Stimulated activated effector memory CD8-positive, alpha-beta T cell treated with anti-CD3 and anti-CD28 coated beads, Interleukin-12 subunit alpha, Interleukin-12 subunit beta, amount 100 ng/mL, for 72 hours (primary cell): ENCODE results near the gene JAK3.
"Not testable (repeated sequence)": the region's sequence is repeated elsewhere in the genome, so short reads cannot be mapped to it uniquely, and the experiment has no call there.

Source experiments
- ATAC-seq: fragments of 150-1000 bp; cut with Tn5 transposase; 2 replicates; pipeline ENCODE4 v1.10.0; 2021
- DNase-seq, 2 donors: peaks; one replicate each; pipeline ENCODE4 v3.0.0; 2021 to 2022; ENCODE audit warnings: low spot score in 2 of 2
- H3K27ac Mint-ChIP-seq: one replicate; pipeline ENCODE4 v1.8.0; 2022; ENCODE audit warnings: mild to moderate bottlenecking, mixed read lengths
- H3K36me3 Mint-ChIP-seq: one replicate; pipeline ENCODE4 v1.8.0; 2022; ENCODE audit warnings: mild to moderate bottlenecking, mixed read lengths
- H3K4me1 Mint-ChIP-seq: one replicate; pipeline ENCODE4 v1.8.0; 2022; ENCODE audit warnings: mixed read lengths
- H3K4me3 Mint-ChIP-seq: one replicate; pipeline ENCODE4 v1.8.0; 2022; ENCODE audit warnings: mild to moderate bottlenecking, mixed read lengths
- H3K9me3 Mint-ChIP-seq: one replicate; pipeline ENCODE4 v1.8.0; 2022; ENCODE audit warnings: mixed read lengths

The JAK3 gene

DNA sequence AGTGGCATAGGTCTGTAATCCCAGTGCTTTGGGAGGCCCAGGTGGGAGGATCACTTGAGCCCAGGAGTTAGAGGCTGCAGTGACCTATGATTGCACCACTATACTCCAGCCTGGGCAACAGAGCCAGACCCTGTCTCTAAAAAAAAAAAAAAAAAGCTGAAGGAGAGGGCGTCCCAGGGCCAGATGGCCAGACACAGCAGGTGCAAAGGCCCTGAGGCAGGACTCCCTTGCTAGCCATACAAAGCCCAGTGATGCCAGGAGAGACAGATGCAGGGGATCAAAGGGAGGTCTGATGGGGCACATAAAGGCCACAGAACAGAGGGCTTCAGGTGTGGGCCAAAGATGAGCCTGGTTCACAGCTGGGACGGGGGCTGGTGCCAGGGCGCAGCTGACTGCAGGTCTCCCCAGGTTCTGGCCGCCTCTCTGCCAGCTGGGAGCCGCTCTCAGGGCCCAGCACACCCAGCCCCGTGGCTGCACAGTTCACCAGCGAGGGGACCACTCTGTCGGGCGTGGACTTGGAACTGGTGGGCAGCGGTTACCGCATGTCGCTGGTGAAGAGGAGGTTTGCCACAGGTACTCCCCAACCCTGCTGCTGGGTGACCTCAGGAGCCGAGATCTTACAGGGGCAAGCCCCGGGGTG lies 60.4 kb downstream of the JAK3 start:
- Mint-ChIP-seq H3K4me1 (peaks cover 26% of the 10 kb centered on the region), H3K4me3 (no peak overlapping the region), H3K36me3 (peaks cover 52% of the 10 kb centered on the region), H3K9me3 (no peaks in the 10 kb centered on the region), H3K27ac (no peak overlapping the region)
- ATAC-seq (no peak), DNase-seq (no peak)

DNA sequence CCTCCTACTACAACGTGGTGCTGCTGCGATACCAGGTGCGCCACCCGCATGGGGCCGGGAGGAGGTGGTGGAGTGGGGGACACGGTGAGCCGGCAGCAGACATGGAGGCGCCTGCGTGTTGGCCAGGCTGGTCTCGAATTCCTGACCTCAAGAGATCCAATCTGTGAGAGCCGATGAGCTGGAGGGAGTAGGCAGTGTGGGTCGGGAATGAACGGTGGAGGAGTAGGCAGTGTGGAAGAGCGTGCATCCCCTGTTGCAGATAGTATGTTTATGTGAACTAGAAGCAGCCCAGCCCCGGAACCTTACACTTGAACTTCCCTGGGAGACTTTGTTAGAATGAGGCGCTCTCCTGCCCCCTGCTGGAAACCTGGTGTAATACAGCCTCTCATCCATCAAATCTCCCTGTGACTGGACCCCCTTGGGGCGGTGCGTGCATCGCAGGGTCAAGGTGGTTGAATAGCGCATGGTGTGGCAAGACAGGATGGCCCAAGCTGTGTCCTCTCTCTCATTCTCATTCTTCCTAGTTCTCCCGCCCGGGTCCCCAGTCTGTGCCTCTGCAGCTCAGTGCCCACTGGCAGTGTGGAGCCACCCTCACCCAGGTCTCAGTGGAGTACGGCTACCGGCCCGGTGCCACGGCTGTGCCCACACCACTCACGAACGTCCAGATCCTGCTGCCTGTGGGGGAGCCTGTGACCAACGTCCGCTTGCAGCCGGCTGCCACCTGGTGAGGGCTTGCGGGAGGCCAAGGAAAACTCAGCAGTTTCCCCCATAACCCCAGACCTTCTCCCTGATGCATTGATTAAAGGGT lies 63.4 kb downstream of the JAK3 start:
- ATAC-seq (peak; percentile 66), DNase-seq (peak; percentile 65 to 88)
- Mint-ChIP-seq H3K4me3 (no peak overlapping the region), H3K4me1 (peaks cover 16% of the 10 kb centered on the region), H3K36me3 (peaks cover 60% of the 10 kb centered on the region), H3K27ac (no peak overlapping the region), H3K9me3 (no peaks in the 10 kb centered on the region)

DNA sequence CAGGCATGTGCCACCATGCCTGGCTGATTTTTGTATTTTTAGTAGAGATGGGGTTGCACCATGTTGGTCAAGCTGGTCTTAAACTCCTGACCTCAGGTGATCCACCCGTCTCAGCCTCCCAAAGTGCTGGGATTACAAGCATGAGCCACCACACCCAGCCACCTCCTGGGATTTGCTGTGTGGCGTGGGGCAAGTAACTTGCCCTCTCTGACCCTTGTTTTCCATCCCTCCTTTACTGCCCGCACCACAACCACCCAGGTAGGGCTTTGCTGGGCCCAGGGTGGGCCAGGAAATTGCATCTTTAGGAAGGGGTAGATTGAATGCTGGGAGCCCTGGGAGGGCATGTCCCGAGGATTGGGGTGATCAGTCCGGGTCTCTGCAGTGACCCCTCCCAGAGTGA lies 64.1 kb downstream of the JAK3 start:
- not testable (repeated sequence) for ATAC-seq

DNA sequence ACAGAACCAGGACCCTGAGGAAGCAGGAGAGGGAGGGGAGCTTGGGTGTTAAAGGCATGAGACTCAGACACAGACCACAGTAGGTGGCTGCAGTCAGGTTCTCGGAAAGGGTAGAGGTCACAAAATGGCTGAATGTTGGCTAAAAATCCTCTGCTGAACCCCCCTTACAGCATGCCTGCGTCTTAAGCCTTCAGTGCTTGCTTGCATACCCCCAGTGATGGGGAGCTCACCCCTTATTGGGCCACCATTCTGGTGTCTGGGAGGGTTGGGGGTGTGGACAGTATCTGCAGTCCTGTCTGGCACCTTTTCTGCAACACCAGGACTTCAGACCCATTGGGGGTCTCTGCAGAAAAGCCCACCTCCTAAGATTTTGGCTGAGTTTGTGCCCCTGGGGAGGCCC lies 67.0 kb downstream of the JAK3 start:
- no peak overlapping the region for H3K27ac Mint-ChIP-seq
- H3K4me1 Mint-ChIP-seq = peaks cover 48% of the 10 kb centered on the region
- no peak overlapping the region for H3K4me3 Mint-ChIP-seq
- ATAC-seq = no peak
- H3K9me3 Mint-ChIP-seq = no peaks in the 10 kb centered on the region
- H3K36me3 Mint-ChIP-seq = peaks cover 76% of the 10 kb centered on the region
- no peak for DNase-seq

More for the DNA sequence above, 64.1 kb downstream of the JAK3 start:
- DNase-seq, H3K9me3 Mint-ChIP-seq, H3K27ac Mint-ChIP-seq, H3K4me3 Mint-ChIP-seq: not testable (repeated sequence)
- H3K36me3 Mint-ChIP-seq = peaks cover 67% of the 10 kb centered on the region
- H3K4me1 Mint-ChIP-seq = peaks cover 23% of the 10 kb centered on the region

DNA sequence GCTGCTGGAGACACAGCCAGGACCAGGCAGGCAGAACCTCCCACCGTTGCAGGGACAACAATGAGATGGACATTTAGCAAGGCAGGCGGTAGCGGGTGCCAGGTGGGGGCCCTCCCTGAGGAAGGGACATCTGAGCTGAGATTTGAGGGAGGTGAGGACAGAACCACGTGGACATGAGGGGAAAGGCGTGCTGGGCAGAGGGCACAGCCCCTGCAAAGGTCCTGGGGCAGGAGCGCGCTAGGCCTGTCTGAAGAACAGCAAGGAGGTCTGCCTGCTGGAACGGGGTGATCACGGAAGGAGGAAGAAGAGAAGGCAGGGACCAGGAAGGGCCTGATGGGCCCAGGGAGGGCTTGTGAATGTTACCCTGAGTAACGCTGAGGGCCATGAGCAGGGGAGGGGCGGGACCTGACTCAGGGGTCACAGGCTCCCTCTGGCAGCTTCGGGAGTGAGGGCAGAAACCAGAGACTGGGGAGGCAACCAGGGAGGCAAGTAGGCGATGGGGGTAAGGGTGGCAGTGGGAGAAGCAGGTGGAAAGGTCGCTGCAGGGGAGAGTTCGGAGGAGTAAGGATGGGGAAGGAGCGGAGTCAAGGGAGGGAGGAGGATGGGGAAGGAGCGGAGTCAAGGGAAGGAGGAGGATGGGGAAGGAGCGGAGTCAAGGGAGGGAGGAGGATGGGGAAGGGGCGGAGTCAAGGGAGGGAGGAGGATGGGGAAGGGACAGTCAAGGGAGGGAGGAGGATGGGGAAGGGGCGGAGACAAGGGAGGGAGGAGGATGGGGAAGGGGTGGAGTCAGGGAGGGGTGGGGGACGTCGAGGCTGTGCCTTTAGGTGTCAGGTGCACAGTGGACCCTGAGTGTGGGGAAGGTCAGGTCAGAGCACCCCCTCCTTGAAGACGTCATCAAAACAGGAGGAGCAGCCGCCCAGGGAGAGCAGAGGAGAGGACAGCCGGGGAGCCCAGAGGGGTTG lies 68.5 kb downstream of the JAK3 start:
- no peaks in the 10 kb centered on the region for H3K9me3 Mint-ChIP-seq
- H3K4me3 Mint-ChIP-seq = no peak overlapping the region
- H3K4me1 Mint-ChIP-seq = peaks cover 52% of the 10 kb centered on the region
- H3K36me3 Mint-ChIP-seq = peaks cover 76% of the 10 kb centered on the region
- ATAC-seq (no peak), DNase-seq (no peak)
- peak overlapping the region; percentile 66 for H3K27ac Mint-ChIP-seq

DNA sequence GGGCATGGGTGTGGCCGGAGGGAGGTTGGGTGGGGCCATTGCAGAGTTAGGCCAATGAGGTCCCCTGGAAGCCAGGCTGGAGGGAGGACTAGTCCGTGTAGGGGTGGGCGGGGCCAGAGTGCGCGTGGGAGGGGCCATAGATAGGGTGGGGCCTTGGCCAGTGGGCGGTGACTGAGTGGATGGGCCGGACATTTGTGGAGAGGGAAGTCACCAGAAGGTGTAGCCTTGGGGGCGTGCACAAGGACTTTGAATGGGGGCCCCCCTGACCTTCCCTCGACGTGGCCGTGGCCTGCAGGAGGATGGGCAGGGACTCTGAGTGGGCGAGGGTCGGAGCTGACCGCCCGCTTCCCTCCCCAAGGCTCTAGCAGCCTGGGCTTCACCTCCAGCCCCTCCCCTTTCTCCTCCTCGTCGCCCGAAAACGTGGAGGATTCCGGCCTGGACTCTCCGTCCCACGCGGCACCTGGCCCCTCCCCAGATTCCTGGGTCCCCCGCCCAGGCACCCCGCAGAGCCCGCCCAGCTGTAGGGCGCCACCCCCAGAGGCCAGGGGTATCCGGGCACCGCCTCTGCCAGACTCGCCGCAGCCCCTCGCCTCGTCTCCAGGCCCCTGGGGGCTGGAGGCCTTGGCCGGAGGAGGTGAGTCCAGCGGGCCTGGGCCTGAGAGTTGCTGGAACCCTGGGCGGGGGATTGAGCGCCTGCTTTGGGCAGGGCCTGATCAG lies 69.4 kb downstream of the JAK3 start:
- Mint-ChIP-seq H3K36me3 (peaks cover 76% of the 10 kb centered on the region), H3K9me3 (no peaks in the 10 kb centered on the region), H3K4me3 (no peak overlapping the region), H3K4me1 (peaks cover 47% of the 10 kb centered on the region), H3K27ac (peak overlapping the region; percentile 66)
- ATAC-seq (peak; percentile 36), DNase-seq (peak in 1 of 2 donors; percentile 67)

DNA sequence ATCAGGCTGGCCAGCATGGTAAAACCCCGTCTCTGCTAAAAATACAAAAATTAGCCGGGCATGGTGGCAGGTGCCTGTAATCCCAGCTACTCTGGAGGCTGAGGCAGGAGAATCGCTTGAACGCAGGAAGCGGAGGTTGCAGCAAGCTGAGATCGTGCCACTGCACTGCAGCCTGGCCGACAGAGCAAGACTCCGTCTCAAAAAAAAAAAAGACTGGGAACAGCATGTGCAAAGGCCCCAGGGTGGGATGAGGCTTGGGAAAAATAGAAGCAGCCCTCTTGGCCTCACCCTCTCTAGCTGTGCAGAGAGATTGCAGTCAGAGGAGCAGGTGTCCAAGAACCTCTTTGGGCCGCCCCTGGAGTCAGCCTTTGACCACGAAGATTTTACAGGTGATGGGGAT lies 69.9 kb downstream of the JAK3 start:
- H3K4me3 Mint-ChIP-seq, DNase-seq, ATAC-seq, H3K9me3 Mint-ChIP-seq: not testable (repeated sequence)
- Mint-ChIP-seq H3K36me3 (peaks cover 76% of the 10 kb centered on the region), H3K4me1 (peaks cover 47% of the 10 kb centered on the region), H3K27ac (peak overlapping the region; percentile 32)

DNA sequence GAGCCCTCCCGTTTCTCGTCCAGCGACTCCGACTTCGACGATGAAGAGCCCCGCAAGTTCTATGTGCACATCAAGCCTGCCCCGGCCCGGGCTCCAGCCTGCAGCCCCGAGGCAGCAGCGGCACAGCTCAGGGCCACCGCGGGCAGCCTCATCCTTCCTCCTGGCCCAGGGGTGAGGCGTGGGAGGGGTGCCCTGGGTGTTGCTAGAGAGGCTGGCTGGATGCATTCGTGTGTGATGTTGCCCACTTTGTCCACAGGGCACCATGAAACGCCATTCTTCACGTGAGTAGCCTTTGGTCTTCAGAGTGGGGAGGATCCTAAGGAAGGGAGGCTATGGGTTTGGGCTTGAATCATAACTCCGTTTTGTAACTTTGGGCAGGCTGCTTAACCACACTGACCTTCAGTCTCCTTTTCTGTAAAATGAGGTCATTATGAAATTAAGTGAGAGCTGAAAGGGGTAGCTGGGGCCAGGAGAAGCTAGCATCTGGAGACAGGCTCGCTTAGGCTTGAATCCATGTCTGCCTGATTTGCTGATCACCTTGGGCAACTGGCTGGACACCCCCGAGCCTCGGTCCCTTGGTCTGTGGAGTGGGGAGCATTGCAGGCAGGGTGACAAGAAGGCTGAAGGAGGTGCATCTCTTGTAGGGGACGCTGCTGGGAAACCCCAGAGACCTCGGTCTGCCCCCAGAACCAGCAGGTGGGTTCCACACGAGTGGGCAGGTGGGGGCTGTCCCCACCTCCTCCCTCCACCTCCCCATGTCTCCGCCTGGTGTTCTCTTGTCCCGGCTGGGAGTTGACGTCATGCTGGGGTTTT lies 71.6 kb downstream of the JAK3 start:
- ATAC-seq (peak; percentile 85), DNase-seq (no peak)
- Mint-ChIP-seq H3K4me3 (peak overlapping the region; percentile 42), H3K4me1 (peaks cover 47% of the 10 kb centered on the region), H3K27ac (peak overlapping the region; percentile 92), H3K36me3 (peaks cover 86% of the 10 kb centered on the region), H3K9me3 (no peaks in the 10 kb centered on the region)

DNA sequence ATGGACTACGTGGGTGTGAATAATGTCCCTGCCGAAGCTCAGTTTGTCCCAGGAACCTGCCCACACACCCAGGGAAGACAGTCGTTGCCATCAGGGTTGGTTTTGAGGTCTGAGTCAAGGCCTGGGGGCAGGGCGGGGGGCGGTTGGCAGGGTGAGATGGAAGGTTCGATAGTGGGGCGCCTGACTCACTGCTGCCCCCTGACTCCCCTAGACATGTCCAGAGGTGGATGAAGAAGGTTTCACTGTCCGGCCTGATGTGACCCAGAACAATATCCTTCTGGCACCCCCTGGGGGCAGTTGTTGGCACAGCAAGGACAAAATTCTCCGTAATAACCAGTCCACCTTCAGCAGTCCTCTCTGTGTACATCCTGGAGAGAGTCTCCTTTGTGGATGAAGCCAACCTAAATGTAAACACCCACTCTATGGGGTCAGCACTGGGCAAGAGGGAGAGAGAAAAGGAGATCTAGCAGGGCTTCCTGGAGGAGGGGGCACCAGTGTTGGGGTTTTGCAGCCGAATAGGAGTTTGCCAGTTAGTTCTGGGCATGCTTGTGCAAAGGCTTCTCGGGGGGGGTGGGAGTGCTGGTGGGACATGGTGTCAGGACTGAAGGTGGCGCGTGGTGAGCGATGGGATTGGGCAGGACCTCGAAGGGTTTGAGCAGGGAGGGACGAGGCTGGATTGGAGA lies 72.4 kb downstream of the JAK3 start:
- Mint-ChIP-seq H3K4me1 (peaks cover 47% of the 10 kb centered on the region), H3K9me3 (no peaks in the 10 kb centered on the region), H3K4me3 (no peak overlapping the region), H3K27ac (peak overlapping the region; percentile 72), H3K36me3 (peaks cover 94% of the 10 kb centered on the region)
- ATAC-seq (no peak), DNase-seq (peak in 1 of 2 donors; percentile 74)
